ENCODE data around the gene PRAC2. TPM values are rescaled to one million over a fixed set of nuclear protein-coding genes. Genes with fewer than 3 reads are reported as not detected.

Gene PRAC2
- total and polyA plus RNA-seq, 2 of the 8 experiments (the other 6 are each of a cell fraction or from before 2014, with no cell fraction given), result not detected

GRCh38 chr17:48676963-48677558, 45.9 kb upstream of the PRAC2 start:
- no peak overlapping the region for H3K14ac ChIP-seq (ENCODE audit: insufficient read length)
- H3K4me2 ChIP-seq (ENCODE audit: insufficient read depth in 1 of 2, low read depth in 2 of 2, low read length in 2 of 2), result no peak overlapping the region; a peak in 1 of 4 replicates
- H2BK120ac ChIP-seq (replicated peaks; ENCODE audit: low read depth, low read length), result no peak overlapping the region
- H3K27ac ChIP-seq (ENCODE audit: low read depth, low read length), result no peak overlapping the region
- H3K4me1 ChIP-seq (replicated peaks in 1 of 4; ENCODE audit: control insufficient read depth in 3 of 4, insufficient read depth in 4 of 4, low read length in 3 of 4), result peaks cover 0 to 9% (median 2%) of the 10 kb centered on the region in 4 experiments; a peak in 4 of 7 replicates
- 81% methylated on average over 6 of the region's 6 CpGs; no CpG with 5 or more reads in 1 of the 2 experiments for WGBS, 2 experiments (ENCODE audit: extremely low coverage in 1 of 2, insufficient coverage in 1 of 2, insufficient read length in 1 of 2, insufficient replicate concordance in 2 of 2, low coverage in 1 of 2, low lambda C conversion rate in 2 of 2, missing lambda C conversion rate in 1 of 2)
- ChIA-PET POLR2A (ENCODE audit: partially characterized antibody) (interaction anchor here (0.7 to 1.8 kb wide), 2 partner anchors 31 to 41 kb away, joined by 3 to 6 read pairs; no protein-coding TSS in a partner anchor), CTCF (ENCODE audit: partially characterized antibody) (interaction anchor here (0.6 to 12.9 kb wide), 18 partner anchors 10 to 201 kb away, joined by 3 to 159 read pairs (median 8); partner anchors contain the start of genes HOXB13, PRAC1, PRAC2 and TTLL6)
- no peak overlapping the region for H3K23ac ChIP-seq (ENCODE audit: insufficient read length)
- no peak overlapping the region for H3K4me3 ChIP-seq (ENCODE audit: extremely low read depth in 1 of 4, insufficient read depth in 2 of 4, low read depth in 3 of 4, low read length in 4 of 4)
- H3K9me3 ChIP-seq (ENCODE audit: insufficient read depth in 2 of 2, low read depth in 1 of 2, low read length in 1 of 2), result no peaks in the 10 kb centered on the region
- no peak for FAIRE-seq
- H3K23me2 ChIP-seq (ENCODE audit: low read depth, low read length), result peaks cover 3% of the 10 kb centered on the region; the same call in 1 of the 2 replicates
- DNase-seq (ENCODE audit: low read depth in 1 of 2, low spot score in 2 of 2), result no peak
- H3K4ac ChIP-seq (replicated peaks; ENCODE audit: insufficient read length, low read depth, low read length), result no peak overlapping the region
- TF ChIP-seq BCL11A (IDR thresholded peaks at IDR 0.05; ENCODE audit: low read depth in 2 of 2, low read length in 2 of 2) (no peak), GABPA (IDR thresholded peaks at IDR 0.05; ENCODE audit: borderline replicate concordance, insufficient read depth, low read length) (no peak), ASH2L (IDR thresholded peaks at IDR 0.05; ENCODE audit: low read length) (no peak), BACH1 (IDR thresholded peaks at IDR 0.05; ENCODE audit: low read length) (no peak), SIRT6 (IDR thresholded peaks at IDR 0.05; ENCODE audit: low read length) (no peak), CHD1 (IDR thresholded peaks at IDR 0.05; ENCODE audit: low read depth, low read length) (no peak), RFX5 (IDR thresholded peaks at IDR 0.05; ENCODE audit: borderline replicate concordance, low read depth, low read length) (no peak), CREB1 (IDR thresholded peaks at IDR 0.05) (no peak), KDM4A (IDR thresholded peaks at IDR 0.05; ENCODE audit: low read depth, low read length, severe bottlenecking) (no peak)
- no peak overlapping the region for H2BK15ac ChIP-seq (ENCODE audit: low read length)
- peaks cover 5 to 21% (median 19%) of the 10 kb centered on the region in 4 experiments for H3K27me3 ChIP-seq (replicated peaks in 1 of 4; ENCODE audit: control insufficient read depth in 3 of 4, extremely low read depth in 1 of 4, insufficient read depth in 3 of 4, low read length in 3 of 4)
- no peaks in the 10 kb centered on the region for H3K79me1 ChIP-seq (ENCODE audit: low read depth, low read length)
- no peak overlapping the region for H2BK5ac ChIP-seq (ENCODE audit: low read depth, low read length)
- H4K91ac ChIP-seq (replicated peaks; ENCODE audit: insufficient read length, low read length), result no peak overlapping the region
- no peaks in the 10 kb centered on the region for H3K79me2 ChIP-seq (ENCODE audit: control insufficient read depth in 1 of 2, insufficient read depth in 2 of 2, low read length in 2 of 2)
- H2AK5ac ChIP-seq (ENCODE audit: low read depth, low read length), result peak overlapping the region; percentile 70; the same call in 1 of the 2 replicates
- H3K9ac ChIP-seq (replicated peaks in 1 of 4; ENCODE audit: extremely low read depth in 1 of 4, low read depth in 3 of 4, low read length in 3 of 4), result no peak overlapping the region
- H3K56ac ChIP-seq (replicated peaks; ENCODE audit: insufficient read length, low read depth, low read length), result no peak overlapping the region
- no peak overlapping the region for H3K18ac ChIP-seq (ENCODE audit: extremely low read depth, low read length)
- no peak overlapping the region for H4K8ac ChIP-seq (ENCODE audit: extremely low read depth, insufficient read depth, low read length)
- H3K36me3 ChIP-seq (ENCODE audit: control insufficient read depth in 2 of 4, insufficient read depth in 4 of 4, low read length in 3 of 4), result no peaks in the 10 kb centered on the region
- no peak overlapping the region for H4K5ac ChIP-seq (ENCODE audit: insufficient read length, low read depth, low read length)
- peaks cover 0 to 2% of the 10 kb centered on the region in 2 experiments for H4K20me1 ChIP-seq (replicated peaks in 1 of 2; ENCODE audit: control insufficient read depth in 1 of 2, insufficient read depth in 2 of 2, low read length in 2 of 2)
- no peak overlapping the region for H2BK12ac ChIP-seq (ENCODE audit: low read depth, low read length)
- no peak overlapping the region for H2AFZ ChIP-seq (ENCODE audit: low read length)
- no peak overlapping the region for H2BK20ac ChIP-seq (ENCODE audit: low read length)

Data from H1 (cell line).